ENCODE measurements around the gene PIGT. TPM values are rescaled to one million over a fixed set of nuclear protein-coding genes. Genes with fewer than 3 reads are reported as not detected.

The PIGT gene
- total RNA-seq, 2 donors from 2014 or later = 83.3 to 90.1 TPM

DNA sequence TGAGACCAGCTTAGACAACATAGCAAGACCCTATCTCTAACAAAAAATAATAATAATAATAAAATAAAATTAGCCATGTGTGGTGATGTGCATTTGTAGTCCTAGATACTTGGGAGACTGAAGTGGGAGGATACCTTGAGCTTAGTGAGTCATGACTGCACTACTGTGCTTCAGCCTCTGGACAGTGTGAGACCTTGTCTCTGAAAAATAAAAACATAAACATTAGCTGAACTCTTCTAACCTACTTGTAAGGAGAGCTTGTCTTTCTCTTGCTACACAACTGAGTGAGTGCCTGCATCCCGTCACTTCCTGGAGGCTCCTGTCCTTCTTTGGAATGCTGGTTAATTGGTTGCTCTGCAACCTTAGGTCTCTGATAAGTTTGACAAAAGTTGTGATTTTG, 13.0 kb upstream of the PIGT start:
- Histone ChIP-seq H3K27ac (ENCODE audit: low read depth, low read length) (no peak overlapping the region), H3K36me3 (ENCODE audit: control insufficient read depth, insufficient read depth, low read length) (peaks cover 11% of the 10 kb centered on the region), H3K9me3 (ENCODE audit: control insufficient read depth, low read length) (peaks cover 51% of the 10 kb centered on the region), H3K4me1 (ENCODE audit: control insufficient read depth, insufficient read depth, low read length) (no peaks in the 10 kb centered on the region), H3K27me3 (ENCODE audit: control insufficient read depth, insufficient read depth, low read length, poor library complexity, severe bottlenecking) (no peaks in the 10 kb centered on the region), H3K9ac (ENCODE audit: extremely low read depth, low read length, poor library complexity, severe bottlenecking) (no peak overlapping the region), H3K4me3 (ENCODE audit: low read length) (no peak overlapping the region)
- Mint-ChIP-seq H3K36me3 (ENCODE audit: low read depth) (peaks cover 26% of the 10 kb centered on the region), H3K9me3 (peaks cover 38% of the 10 kb centered on the region), H3K4me3 (no peak overlapping the region), H3K4me1 (peaks cover 9% of the 10 kb centered on the region), H3K27me3 (ENCODE audit: insufficient read depth) (peaks cover 37% of the 10 kb centered on the region), H3K27ac (no peak overlapping the region)
- no peak for DNase-seq
- TF ChIP-seq, protein P1, sequence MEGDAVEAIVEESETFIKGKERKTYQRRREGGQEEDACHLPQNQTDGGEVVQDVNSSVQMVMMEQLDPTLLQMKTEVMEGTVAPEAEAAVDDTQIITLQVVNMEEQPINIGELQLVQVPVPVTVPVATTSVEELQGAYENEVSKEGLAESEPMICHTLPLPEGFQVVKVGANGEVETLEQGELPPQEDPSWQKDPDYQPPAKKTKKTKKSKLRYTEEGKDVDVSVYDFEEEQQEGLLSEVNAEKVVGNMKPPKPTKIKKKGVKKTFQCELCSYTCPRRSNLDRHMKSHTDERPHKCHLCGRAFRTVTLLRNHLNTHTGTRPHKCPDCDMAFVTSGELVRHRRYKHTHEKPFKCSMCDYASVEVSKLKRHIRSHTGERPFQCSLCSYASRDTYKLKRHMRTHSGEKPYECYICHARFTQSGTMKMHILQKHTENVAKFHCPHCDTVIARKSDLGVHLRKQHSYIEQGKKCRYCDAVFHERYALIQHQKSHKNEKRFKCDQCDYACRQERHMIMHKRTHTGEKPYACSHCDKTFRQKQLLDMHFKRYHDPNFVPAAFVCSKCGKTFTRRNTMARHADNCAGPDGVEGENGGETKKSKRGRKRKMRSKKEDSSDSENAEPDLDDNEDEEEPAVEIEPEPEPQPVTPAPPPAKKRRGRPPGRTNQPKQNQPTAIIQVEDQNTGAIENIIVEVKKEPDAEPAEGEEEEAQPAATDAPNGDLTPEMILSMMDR (conservative IDR thresholded peaks at IDR 0.05) = no peak
- 95% methylated on average over 1 of the region's 1 CpG; no CpG with 5 or more reads in 1 of the 2 experiments for WGBS, 2 experiments (ENCODE audit: insufficient coverage in 1 of 2, insufficient read length in 1 of 2)

DNA sequence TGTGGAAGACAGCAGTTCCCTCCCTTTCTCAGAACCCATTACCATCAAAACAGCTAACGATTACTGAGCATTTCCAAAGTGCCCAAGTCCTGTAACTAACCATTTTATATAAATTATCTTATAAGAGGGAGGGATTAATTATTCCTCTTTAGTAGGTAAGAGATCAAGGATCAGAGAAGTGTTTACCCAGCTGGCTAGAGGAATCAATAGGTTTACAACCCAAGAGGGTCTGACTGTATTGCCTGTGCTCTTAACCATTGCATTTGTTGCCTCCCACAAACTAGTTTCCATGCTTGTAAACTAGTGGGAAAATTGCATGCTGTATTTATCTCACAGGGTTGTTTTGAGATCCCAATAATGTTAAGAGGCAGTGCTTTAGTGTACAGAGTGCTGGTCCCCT, 11.5 kb upstream of the PIGT start:
- TF ChIP-seq, protein P1 (conservative IDR thresholded peaks at IDR 0.05) = no peak
- Mint-ChIP-seq H3K36me3 (ENCODE audit: low read depth) (peaks cover 32% of the 10 kb centered on the region), H3K4me3 (peak overlapping the region; percentile 82), H3K4me1 (peaks cover 11% of the 10 kb centered on the region), H3K27ac (no peak overlapping the region), H3K9me3 (peaks cover 30% of the 10 kb centered on the region), H3K27me3 (ENCODE audit: insufficient read depth) (peaks cover 33% of the 10 kb centered on the region)
- H3K27me3 ChIP-seq (ENCODE audit: control insufficient read depth, insufficient read depth, low read length, poor library complexity, severe bottlenecking) = no peaks in the 10 kb centered on the region
- no peak overlapping the region for H3K4me3 ChIP-seq (ENCODE audit: low read length)
- 100% methylated on average over 1 of the region's 1 CpG; no CpG with 5 or more reads in 1 of the 2 experiments for WGBS, 2 experiments (ENCODE audit: insufficient coverage in 1 of 2, insufficient read length in 1 of 2)
- peaks cover 41% of the 10 kb centered on the region for H3K9me3 ChIP-seq (ENCODE audit: control insufficient read depth, low read length)
- peaks cover 25% of the 10 kb centered on the region for H3K36me3 ChIP-seq (ENCODE audit: control insufficient read depth, insufficient read depth, low read length)
- no peak for DNase-seq
- no peak overlapping the region for H3K27ac ChIP-seq (ENCODE audit: low read depth, low read length)
- no peak overlapping the region for H3K9ac ChIP-seq (ENCODE audit: extremely low read depth, low read length, poor library complexity, severe bottlenecking)
- peaks cover 4% of the 10 kb centered on the region for H3K4me1 ChIP-seq (ENCODE audit: control insufficient read depth, insufficient read depth, low read length)

- peaks cover 31% of the 10 kb centered on the region for H3K27me3 Mint-ChIP-seq (ENCODE audit: insufficient read depth)
- peak overlapping the region; percentile 82 for H3K4me3 Mint-ChIP-seq
- H3K9me3 ChIP-seq (ENCODE audit: control insufficient read depth, low read length) = peaks cover 28% of the 10 kb centered on the region
- H3K27ac Mint-ChIP-seq = no peak overlapping the region
- TF ChIP-seq, protein P1 (conservative IDR thresholded peaks at IDR 0.05) = no peak
- no peaks in the 10 kb centered on the region for H3K27me3 ChIP-seq (ENCODE audit: control insufficient read depth, insufficient read depth, low read length, poor library complexity, severe bottlenecking)
- peak overlapping the region; percentile 95 for H3K9ac ChIP-seq (ENCODE audit: extremely low read depth, low read length, poor library complexity, severe bottlenecking)
- H3K4me1 Mint-ChIP-seq = peaks cover 11% of the 10 kb centered on the region
- H3K36me3 Mint-ChIP-seq (ENCODE audit: low read depth) = peaks cover 37% of the 10 kb centered on the region
- peaks cover 17% of the 10 kb centered on the region for H3K9me3 Mint-ChIP-seq
- peak overlapping the region; percentile 94 for H3K4me3 ChIP-seq (ENCODE audit: low read length)
- peak; percentile 70 for DNase-seq
- H3K27ac ChIP-seq (ENCODE audit: low read depth, low read length) = no peak overlapping the region
- H3K4me1 ChIP-seq (ENCODE audit: control insufficient read depth, insufficient read depth, low read length) = peaks cover 4% of the 10 kb centered on the region
- WGBS, 2 experiments (ENCODE audit: insufficient coverage in 1 of 2, insufficient read length in 1 of 2) = 0 to 5% methylated on average over 6 to 47 of the region's 49 CpGs
- H3K36me3 ChIP-seq (ENCODE audit: control insufficient read depth, insufficient read depth, low read length) = peaks cover 38% of the 10 kb centered on the region
Observed at GRCh38 chr20:45405571-45406259, 10.2 kb upstream of the PIGT start.

Measured in endodermal cell (in vitro differentiated cells).